ENCODE data around the gene FGF4.

The FGF4 gene

GRCh38 chr11:69730500-69730899 is 44.6 kb downstream of the FGF4 start:
- Histone ChIP-seq H3K27me3 (ENCODE audit: control insufficient read depth, insufficient read depth, low read length, poor library complexity, severe bottlenecking) (no peaks in the 10 kb centered on the region), H3K27ac (ENCODE audit: insufficient read depth, low read depth, low read length, poor library complexity, severe bottlenecking) (no peak overlapping the region), H3K4me1 (ENCODE audit: control insufficient read depth, insufficient read depth, low read length) (no peaks in the 10 kb centered on the region), H3K9me3 (ENCODE audit: control insufficient read depth, low read length) (no peaks in the 10 kb centered on the region), H3K36me3 (ENCODE audit: control insufficient read depth, insufficient read depth, low read length) (no peaks in the 10 kb centered on the region), H3K4me3 (ENCODE audit: insufficient read depth, low read depth, low read length) (no peak overlapping the region)
- 91 to 93% methylated on average over 8 of the region's 8 CpGs for WGBS, 2 experiments

- no peaks in the 10 kb centered on the region for H3K27me3 ChIP-seq (ENCODE audit: control insufficient read depth, insufficient read depth, low read length, poor library complexity, severe bottlenecking)
- 92 to 94% methylated on average over 9 of the region's 9 CpGs for WGBS, 2 experiments
- H3K9me3 ChIP-seq (ENCODE audit: control insufficient read depth, low read length), result no peaks in the 10 kb centered on the region
- no peak overlapping the region for H3K27ac ChIP-seq (ENCODE audit: insufficient read depth, low read depth, low read length, poor library complexity, severe bottlenecking)
- H3K4me3 ChIP-seq (ENCODE audit: insufficient read depth, low read depth, low read length), result no peak overlapping the region
- no peaks in the 10 kb centered on the region for H3K36me3 ChIP-seq (ENCODE audit: control insufficient read depth, insufficient read depth, low read length)
- no peaks in the 10 kb centered on the region for H3K4me1 ChIP-seq (ENCODE audit: control insufficient read depth, insufficient read depth, low read length)
These were observed 45.9 kb downstream of the FGF4 start for GRCh38 chr11:69729252-69729651.

GRCh38 chr11:69727266-69727665 is 47.9 kb downstream of the FGF4 start:
- H3K4me1 ChIP-seq (ENCODE audit: control insufficient read depth, insufficient read depth, low read length), result no peaks in the 10 kb centered on the region
- no peak overlapping the region for H3K27ac ChIP-seq (ENCODE audit: insufficient read depth, low read depth, low read length, poor library complexity, severe bottlenecking)
- H3K27me3 ChIP-seq (ENCODE audit: control insufficient read depth, insufficient read depth, low read length, poor library complexity, severe bottlenecking), result no peaks in the 10 kb centered on the region
- H3K9me3 ChIP-seq (ENCODE audit: control insufficient read depth, low read length), result no peaks in the 10 kb centered on the region
- H3K4me3 ChIP-seq (ENCODE audit: insufficient read depth, low read depth, low read length), result no peak overlapping the region
- H3K36me3 ChIP-seq (ENCODE audit: control insufficient read depth, insufficient read depth, low read length), result no peaks in the 10 kb centered on the region
- 94 to 95% methylated on average over 10 of the region's 10 CpGs for WGBS, 2 experiments

GRCh38 chr11:69726481-69726880 is 48.7 kb downstream of the FGF4 start:
- H3K27ac ChIP-seq (ENCODE audit: insufficient read depth, low read depth, low read length, poor library complexity, severe bottlenecking), result no peak overlapping the region
- H3K4me3 ChIP-seq (ENCODE audit: insufficient read depth, low read depth, low read length), result no peak overlapping the region
- no peaks in the 10 kb centered on the region for H3K4me1 ChIP-seq (ENCODE audit: control insufficient read depth, insufficient read depth, low read length)
- H3K9me3 ChIP-seq (ENCODE audit: control insufficient read depth, low read length), result no peaks in the 10 kb centered on the region
- H3K27me3 ChIP-seq (ENCODE audit: control insufficient read depth, insufficient read depth, low read length, poor library complexity, severe bottlenecking), result no peaks in the 10 kb centered on the region
- 92 to 96% methylated on average over 18 of the region's 18 CpGs for WGBS, 2 experiments
- H3K36me3 ChIP-seq (ENCODE audit: control insufficient read depth, insufficient read depth, low read length), result no peaks in the 10 kb centered on the region

- Histone ChIP-seq H3K4me3 (ENCODE audit: insufficient read depth, low read depth, low read length) (no peak overlapping the region), H3K9me3 (ENCODE audit: control insufficient read depth, low read length) (no peaks in the 10 kb centered on the region), H3K27ac (ENCODE audit: insufficient read depth, low read depth, low read length, poor library complexity, severe bottlenecking) (no peak overlapping the region), H3K36me3 (ENCODE audit: control insufficient read depth, insufficient read depth, low read length) (no peaks in the 10 kb centered on the region), H3K4me1 (ENCODE audit: control insufficient read depth, insufficient read depth, low read length) (no peaks in the 10 kb centered on the region), H3K27me3 (ENCODE audit: control insufficient read depth, insufficient read depth, low read length, poor library complexity, severe bottlenecking) (no peaks in the 10 kb centered on the region)
- 84 to 89% methylated on average over 9 of the region's 9 CpGs for WGBS, 2 experiments
These were observed 49.1 kb downstream of the FGF4 start for GRCh38 chr11:69726019-69726418.

GRCh38 chr11:69721745-69722144 is 53.4 kb downstream of the FGF4 start:
- Histone ChIP-seq H3K27me3 (ENCODE audit: control insufficient read depth, insufficient read depth, low read length, poor library complexity, severe bottlenecking) (peaks cover 22% of the 10 kb centered on the region), H3K9me3 (ENCODE audit: control insufficient read depth, low read length) (no peaks in the 10 kb centered on the region), H3K4me3 (ENCODE audit: insufficient read depth, low read depth, low read length) (no peak overlapping the region), H3K36me3 (ENCODE audit: control insufficient read depth, insufficient read depth, low read length) (no peaks in the 10 kb centered on the region), H3K4me1 (ENCODE audit: control insufficient read depth, insufficient read depth, low read length) (no peaks in the 10 kb centered on the region), H3K27ac (ENCODE audit: insufficient read depth, low read depth, low read length, poor library complexity, severe bottlenecking) (no peak overlapping the region)
- WGBS, 2 experiments, result 63 to 68% methylated on average over 9 of the region's 9 CpGs

- Histone ChIP-seq H3K4me3 (ENCODE audit: insufficient read depth, low read depth, low read length) (no peak overlapping the region), H3K4me1 (ENCODE audit: control insufficient read depth, insufficient read depth, low read length) (no peaks in the 10 kb centered on the region), H3K36me3 (ENCODE audit: control insufficient read depth, insufficient read depth, low read length) (no peaks in the 10 kb centered on the region), H3K27ac (ENCODE audit: insufficient read depth, low read depth, low read length, poor library complexity, severe bottlenecking) (no peak overlapping the region), H3K9me3 (ENCODE audit: control insufficient read depth, low read length) (no peaks in the 10 kb centered on the region), H3K27me3 (ENCODE audit: control insufficient read depth, insufficient read depth, low read length, poor library complexity, severe bottlenecking) (peaks cover 23% of the 10 kb centered on the region)
- 75 to 78% methylated on average over 14 of the region's 14 CpGs for WGBS, 2 experiments
These were observed 54.0 kb downstream of the FGF4 start for GRCh38 chr11:69721106-69721505.
